ENCODE data around the gene UTS2B. TPM values are rescaled to one million over a fixed set of nuclear protein-coding genes. Genes with fewer than 3 reads are reported as not detected.

UTS2B gene
- total and polyA plus RNA-seq, 12 donors = 0.07 to 0.69 (median 0.43) TPM; not detected in 5

DNA sequence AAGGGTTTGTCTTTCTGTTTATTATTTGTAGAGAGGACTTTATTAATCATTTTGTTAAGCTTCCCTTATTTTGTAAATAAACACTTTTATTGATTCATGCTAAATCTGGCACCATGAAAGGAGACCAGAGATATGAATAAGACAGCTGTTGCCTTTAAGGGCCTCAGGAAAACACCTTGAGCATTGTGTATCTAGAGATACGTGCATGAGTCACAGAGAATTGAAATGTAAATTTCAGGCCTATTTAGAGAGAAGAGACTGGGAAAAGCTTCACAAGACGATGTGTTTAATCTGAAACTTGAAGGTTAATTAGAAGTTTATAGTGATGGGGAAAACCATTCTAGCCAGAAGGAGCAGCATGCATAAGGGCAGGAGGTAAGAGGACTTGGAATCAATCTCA is 28.6 kb upstream of the UTS2B start:
- WGBS, 4 donors = 86 to 91% (median 87%) methylated on average over 2 of the region's 2 CpGs
- TF ChIP-seq POLR2A (IDR thresholded peaks at IDR 0.05) (no peak), CTCF (IDR thresholded peaks at IDR 0.05) (no peak)
- H3K36me3 ChIP-seq (replicated peaks in 1 of 2) = peaks cover 0 to 26% of the 10 kb centered on the region in 2 donors
- no peaks in the 10 kb centered on the region for H3K9me3 ChIP-seq (replicated peaks in 1 of 3)
- H3K27ac ChIP-seq = no peak overlapping the region
- intact Hi-C loops (cut with DNase I) = no loop called here
- H3K4me1 ChIP-seq (replicated peaks in 1 of 2) = peaks cover 6% of the 10 kb centered on the region in 2 donors
- DNase-seq = no peak
- no peak overlapping the region for H3K4me3 ChIP-seq
- no peaks in the 10 kb centered on the region for H3K27me3 ChIP-seq

GRCh38 chr3:191357909-191358308 is 27.6 kb upstream of the UTS2B start:
- intact Hi-C loops (cut with DNase I) = no loop called here
- TF ChIP-seq CTCF (IDR thresholded peaks at IDR 0.05) (no peak), POLR2A (IDR thresholded peaks at IDR 0.05) (no peak)
- Histone ChIP-seq H3K9me3 (replicated peaks in 1 of 3) (no peaks in the 10 kb centered on the region), H3K4me3 (no peak overlapping the region), H3K4me1 (replicated peaks in 1 of 2) (peaks cover 6% of the 10 kb centered on the region in 2 donors), H3K36me3 (replicated peaks in 1 of 2) (peaks cover 0 to 20% of the 10 kb centered on the region in 2 donors), H3K27me3 (no peaks in the 10 kb centered on the region), H3K27ac (no peak overlapping the region)
- WGBS, 4 donors = 89 to 94% (median 93%) methylated on average over 6 of the region's 6 CpGs
- DNase-seq = no peak

GRCh38 chr3:191356631-191357439 is 26.5 kb upstream of the UTS2B start:
- H3K4me3 ChIP-seq = no peak overlapping the region
- 68 to 81% (median 75%) methylated on average over 5 of the region's 5 CpGs for WGBS, 4 donors
- H3K9me3 ChIP-seq (replicated peaks in 1 of 3) = no peaks in the 10 kb centered on the region
- no peaks in the 10 kb centered on the region for H3K27me3 ChIP-seq
- no peak for TF ChIP-seq CTCF (IDR thresholded peaks at IDR 0.05)
- TF ChIP-seq POLR2A (IDR thresholded peaks at IDR 0.05) = no peak
- peaks cover 0 to 11% of the 10 kb centered on the region in 2 donors for H3K36me3 ChIP-seq (replicated peaks in 1 of 2)
- H3K27ac ChIP-seq = no peak overlapping the region
- H3K4me1 ChIP-seq (replicated peaks in 1 of 2) = peaks cover 6% of the 10 kb centered on the region in 2 donors
- intact Hi-C loops (cut with DNase I) = no loop called here
- peak in 1 of 7 donors; percentile 6 for DNase-seq

- H3K27me3 ChIP-seq = no peaks in the 10 kb centered on the region
- 91 to 97% (median 92%) methylated on average over 4 of the region's 4 CpGs for WGBS, 4 donors
- H3K4me3 ChIP-seq = no peak overlapping the region
- no peak overlapping the region for H3K27ac ChIP-seq
- no peaks in the 10 kb centered on the region for H3K9me3 ChIP-seq (replicated peaks in 1 of 3)
- no peaks in the 10 kb centered on the region for H3K36me3 ChIP-seq (replicated peaks in 1 of 2)
- peaks cover 6% of the 10 kb centered on the region in 2 donors for H3K4me1 ChIP-seq (replicated peaks in 1 of 2)
- intact Hi-C loops (cut with DNase I) = no loop called here
- no peak for DNase-seq
- no peak for TF ChIP-seq POLR2A (IDR thresholded peaks at IDR 0.05)
- no peak for TF ChIP-seq CTCF (IDR thresholded peaks at IDR 0.05)
Observed at GRCh38 chr3:191355406-191355805, 25.1 kb upstream of the UTS2B start.
